Ammon's horn (tissue), 1 donor: ENCODE results near the gene RGS10.

Source experiments
- DNase-seq: peaks from one replicate; pipeline ENCODE4 v3.0.0-alpha.2; 2016; ENCODE audit warnings: low spot score

The RGS10 gene

DNA sequence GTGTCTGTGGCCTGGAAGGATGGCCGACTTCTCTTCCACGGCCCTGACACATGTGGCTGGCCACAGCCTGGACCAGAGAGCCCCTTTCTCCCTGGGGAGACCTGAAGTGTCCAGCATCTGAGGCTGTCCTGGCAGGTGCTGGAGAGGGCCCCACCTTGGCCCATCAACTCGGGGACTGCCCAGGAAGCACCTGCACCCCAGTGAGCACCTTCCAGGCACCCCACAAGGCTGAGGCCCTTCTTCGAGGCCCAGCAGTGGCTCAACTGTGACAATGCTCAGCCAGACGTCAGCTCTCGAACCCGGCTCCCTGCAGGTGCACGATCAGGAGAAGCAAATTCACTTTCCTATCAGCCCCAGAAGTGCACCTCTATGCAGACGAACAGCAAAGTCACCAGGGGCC, 24.3 kb downstream of the RGS10 start:
- no peak for DNase-seq

GRCh38 chr10:119517235-119518141, 25.0 kb downstream of the RGS10 start:
- peak; percentile 44 for DNase-seq

DNA sequence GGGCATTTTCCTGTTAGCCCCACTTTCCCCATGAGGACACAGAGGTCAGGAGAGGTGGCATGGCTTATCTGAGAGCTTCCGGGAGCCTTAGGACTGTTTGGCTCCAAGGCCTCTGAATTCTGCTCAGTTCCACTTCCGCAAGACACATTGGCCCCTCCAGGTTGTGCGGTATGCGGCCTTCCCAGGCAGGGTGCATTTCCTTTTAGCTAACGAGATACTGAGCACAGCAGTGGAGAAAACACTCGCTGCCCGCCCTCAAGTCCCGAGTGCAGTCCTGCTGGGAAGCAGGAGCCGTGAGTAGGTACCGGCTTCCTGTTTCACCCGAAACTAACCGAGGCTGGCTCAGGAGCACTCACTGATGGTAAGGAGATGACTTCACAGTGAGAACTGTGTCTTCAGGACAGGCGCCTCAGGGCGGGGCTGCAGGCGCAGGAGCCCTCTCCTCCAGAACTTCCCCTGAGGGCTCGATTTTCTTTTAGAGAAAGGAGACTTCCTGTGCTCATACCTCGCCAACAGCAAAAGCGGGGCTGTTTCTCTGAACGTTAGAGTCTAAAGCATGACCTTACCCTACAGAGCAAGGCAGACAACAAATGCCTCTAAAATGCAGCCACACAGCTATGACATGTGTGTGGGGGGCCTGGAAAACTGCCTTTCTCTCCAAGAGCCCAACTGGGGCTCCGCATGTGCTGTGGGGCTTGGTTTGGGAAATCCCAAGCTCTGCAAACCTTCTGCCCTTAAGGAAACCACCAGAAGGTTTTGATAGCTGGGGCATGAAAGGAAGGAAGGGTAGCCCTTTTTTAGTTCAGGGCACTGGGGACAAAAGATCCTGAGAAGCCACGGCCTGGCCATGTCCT, 25.9 kb downstream of the RGS10 start:
- DNase-seq: peak; percentile 35

DNA sequence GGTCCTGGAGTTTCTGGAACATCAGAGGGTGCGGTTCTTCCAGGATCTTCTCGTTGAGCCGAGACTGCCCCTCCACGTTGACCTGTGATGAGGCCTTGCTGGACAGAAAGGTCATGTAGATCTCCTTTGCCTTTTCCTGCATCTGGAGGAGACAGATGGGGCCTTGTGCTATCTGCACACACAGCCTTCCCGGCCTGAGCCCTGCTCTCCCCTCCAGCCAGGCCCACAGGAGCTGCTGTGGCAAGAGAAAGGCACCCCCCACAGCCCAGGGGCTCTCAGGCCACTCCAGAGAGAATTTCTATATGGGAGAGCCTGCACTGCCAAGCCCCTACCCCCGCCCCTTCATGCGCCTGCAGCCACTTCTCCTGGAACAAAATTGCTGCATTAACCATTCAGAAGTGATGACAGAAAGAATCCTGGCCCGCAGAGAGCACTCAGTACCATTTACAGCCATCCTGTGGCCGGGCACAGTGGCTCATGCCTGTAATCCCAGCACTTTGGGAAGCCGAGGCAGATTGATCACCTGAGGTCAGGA, 26.9 kb downstream of the RGS10 start:
- DNase-seq: no peak

DNA sequence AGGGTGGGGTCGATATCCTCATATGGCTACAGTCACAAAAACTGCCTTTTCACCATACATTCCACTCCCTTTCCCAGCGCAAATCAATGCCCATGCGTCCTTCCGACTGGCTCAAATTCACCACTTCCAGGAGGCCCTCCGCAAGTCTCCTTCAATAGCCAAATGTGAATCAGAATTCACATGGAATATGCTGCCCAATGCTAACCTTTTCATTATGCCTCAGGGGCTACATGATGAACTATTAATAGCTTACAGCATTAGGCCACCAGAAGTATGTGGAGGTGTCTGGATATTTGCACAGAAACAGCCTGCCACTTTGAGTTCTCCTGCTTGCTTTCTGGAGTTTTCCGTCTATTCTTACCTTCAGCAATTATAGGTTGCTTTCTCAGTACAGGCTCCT, 27.7 kb downstream of the RGS10 start:
- no peak for DNase-seq

DNA sequence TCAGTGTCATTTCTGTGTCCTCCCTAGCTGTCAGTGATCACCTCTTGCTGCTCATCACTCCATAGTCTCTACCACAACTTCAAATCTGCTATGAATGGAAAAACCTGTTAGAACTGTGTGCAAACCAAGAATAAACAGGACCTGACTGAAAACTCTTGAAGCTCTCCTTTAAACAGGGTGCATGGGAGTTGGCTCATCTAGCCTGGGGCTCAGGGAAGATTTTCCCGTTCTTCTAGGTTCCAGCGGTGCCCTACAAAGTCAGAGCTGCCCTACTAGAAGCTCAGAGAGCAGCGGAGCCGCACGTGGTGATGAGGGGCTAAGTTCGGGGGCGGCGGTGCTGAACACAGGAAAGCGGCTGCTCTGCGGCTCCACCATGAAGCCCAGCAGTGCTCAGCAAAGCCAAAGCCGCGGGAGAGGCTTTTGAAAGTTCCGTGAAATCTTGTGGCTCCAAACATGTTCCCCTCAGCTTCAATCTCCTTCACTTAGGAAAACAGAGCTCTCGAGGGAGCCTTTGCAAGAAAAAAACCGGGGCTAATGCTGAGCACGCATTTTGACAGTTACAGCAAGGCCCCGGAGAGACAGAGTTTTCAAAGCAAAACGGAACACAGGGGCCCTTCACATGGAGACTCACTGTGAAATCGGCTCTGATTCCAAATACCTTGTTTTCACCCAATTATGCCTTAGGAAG, 30.5 kb downstream of the RGS10 start:
- DNase-seq: no peak

DNA sequence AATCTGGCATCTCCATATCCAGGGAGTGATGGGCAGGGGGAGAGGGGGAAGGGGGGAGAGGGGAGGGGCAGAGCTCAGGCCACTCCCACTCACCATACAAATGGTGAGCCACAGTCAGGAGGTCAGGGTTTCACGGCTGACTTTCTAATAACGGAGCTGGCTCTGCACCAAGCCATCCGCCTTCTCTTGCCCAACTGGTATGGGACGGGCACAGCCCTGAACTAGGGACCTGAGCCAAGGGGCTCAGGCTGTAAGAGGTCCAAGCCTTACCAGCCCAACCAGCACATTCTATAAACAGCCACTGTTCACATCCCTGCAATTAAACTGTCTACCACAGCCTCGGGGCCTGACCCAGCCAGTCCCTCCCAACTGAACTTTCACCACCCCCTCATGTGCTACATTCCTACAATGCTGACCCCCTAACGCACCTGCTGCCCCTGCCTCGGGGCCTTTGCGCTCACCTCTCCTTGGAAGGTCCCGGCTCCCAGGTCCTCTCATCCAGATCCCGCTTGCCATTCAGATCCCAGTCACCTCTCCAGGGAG, 32.5 kb downstream of the RGS10 start:
- no peak for DNase-seq

DNA sequence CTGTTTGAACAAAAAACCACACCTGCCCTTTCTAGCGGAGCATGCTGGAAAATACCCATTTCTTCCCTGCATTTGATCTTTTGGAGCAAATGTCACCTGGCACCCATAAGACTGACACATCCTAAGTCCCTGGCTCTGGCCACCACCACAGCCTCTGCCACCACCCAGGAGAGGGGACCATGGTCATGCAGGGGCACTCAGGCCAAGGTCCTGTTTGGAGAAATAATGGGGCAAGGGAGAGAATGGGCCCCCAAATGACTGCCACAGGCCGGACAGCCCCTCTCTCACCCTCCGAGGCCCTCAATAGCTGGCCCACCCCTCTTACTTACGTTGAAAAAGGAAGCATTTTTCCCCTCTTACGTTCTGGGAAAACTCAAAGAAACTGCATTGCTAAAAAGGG, 35.4 kb downstream of the RGS10 start:
- no peak for DNase-seq

DNA sequence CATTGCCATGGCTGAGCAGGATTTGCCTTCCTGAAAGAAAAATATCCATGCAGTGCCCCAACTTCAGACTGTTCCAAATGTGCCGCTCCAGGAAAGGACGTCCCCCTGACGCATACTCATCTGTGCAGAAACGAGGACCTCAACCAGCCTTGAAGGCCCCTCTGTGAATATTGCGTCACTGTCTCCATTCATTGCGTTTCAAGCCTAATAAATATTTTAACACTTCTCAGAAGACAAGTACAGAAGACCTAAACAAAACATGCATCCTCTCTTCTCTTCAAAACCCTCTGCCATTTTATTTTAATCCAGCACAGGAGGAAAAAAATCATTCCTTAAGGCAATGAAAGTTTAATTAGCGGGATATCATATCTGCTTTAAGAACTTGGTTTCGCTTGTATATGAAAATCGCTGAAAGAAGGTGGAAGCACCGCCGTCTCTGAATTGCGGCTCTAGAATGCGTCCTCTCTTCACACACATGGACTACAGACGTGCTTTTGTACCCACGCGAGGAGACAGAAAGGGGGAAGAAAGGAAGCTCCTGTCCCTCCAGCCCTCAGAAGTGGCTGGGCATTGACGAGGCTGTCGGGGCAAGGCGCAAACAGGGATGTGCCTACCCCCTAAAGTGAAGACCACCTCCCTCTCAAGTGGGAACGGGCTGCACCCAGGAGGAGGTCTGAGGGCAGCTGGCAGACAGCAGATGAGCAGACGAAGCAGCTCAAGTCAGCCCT, 36.8 kb downstream of the RGS10 start:
- DNase-seq: no peak

DNA sequence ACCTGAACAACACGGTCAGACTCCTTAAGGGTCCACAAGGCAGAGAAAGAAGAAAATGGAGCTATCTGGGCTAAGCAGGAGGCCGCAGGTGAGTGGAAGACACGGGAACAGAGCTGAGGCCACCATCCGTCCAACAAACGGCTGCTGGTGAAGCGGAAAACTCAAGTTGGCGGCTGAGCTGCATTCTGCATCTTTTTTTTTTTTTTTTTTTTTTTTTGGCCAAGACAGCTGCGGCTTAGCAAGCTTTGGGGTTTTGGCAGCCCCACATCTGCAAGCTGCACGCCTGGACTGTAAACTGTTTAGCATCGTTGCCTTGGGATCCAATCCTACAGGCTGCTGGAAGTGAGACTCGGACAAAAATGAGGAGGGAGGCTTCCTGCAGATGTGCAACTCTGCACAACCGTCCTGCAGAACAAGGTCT, 37.4 kb downstream of the RGS10 start:
- no peak for DNase-seq

GRCh38 chr10:119504651-119505050, 37.9 kb downstream of the RGS10 start:
- no peak for DNase-seq

- no peak for DNase-seq
Observed at GRCh38 chr10:119503821-119504220, 38.7 kb downstream of the RGS10 start.

GRCh38 chr10:119502618-119503155, 39.8 kb downstream of the RGS10 start:
- DNase-seq: no peak

DNA sequence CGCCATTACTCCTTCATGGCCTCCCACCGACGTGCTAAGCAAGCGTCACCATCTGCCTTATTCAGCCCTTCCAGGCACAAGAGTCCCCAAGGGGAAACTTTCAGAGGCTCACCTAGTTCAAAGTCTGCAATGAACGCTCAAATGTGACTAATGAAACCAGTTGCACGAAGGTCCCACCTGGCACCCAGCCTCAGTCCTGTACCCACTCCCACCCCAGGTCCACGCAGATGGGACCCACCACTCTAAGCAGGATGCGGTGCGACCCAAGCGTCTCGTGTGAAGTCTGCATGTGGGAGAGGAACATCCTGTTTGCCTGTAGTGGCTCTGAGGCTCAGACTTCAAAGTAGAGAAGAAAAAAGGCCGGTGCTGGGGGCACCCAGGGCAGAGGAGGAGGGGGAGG, 40.3 kb downstream of the RGS10 start:
- no peak for DNase-seq

- no peak for DNase-seq
Observed at GRCh38 chr10:119501690-119502089, 40.8 kb downstream of the RGS10 start.

DNA sequence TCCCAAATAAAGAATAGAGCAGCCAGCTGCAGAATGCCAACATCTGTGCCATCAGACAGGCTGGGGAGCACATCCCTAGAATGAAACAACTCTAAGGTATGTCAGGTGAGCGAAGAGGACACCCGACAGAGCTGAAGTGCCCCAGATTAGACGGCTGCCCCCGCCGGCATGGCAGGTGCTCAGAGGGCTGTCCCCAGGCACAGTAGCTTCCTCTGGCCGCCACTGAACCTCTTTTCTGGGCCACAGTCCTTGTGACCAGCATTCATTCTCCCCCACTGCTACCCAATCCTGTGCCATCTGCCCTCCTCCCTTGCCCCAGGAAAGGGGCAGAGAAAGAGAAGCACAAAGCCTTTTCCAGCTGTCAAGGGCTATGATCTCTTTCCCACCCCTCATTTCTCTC, 41.7 kb downstream of the RGS10 start:
- no peak for DNase-seq

GRCh38 chr10:119500123-119500795, 42.3 kb downstream of the RGS10 start:
- no peak for DNase-seq

DNA sequence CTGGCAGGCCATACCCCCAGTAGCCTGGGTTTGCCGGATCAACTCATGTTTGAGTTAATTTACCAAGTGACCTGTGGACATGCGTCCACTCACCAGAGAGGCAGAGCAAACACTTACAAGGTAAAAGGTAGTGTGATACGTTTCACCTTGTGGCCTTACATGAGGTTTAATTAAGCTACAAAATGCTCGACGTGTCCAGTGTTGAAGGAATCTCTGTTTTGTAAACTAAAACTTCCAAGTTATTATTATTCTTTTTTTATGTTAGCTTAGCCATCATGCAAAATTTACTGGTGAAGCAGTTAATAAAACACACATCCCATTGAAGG, 42.9 kb downstream of the RGS10 start:
- no peak for DNase-seq

- DNase-seq: no peak
Observed at GRCh38 chr10:119498889-119499676, 43.4 kb downstream of the RGS10 start.

DNA sequence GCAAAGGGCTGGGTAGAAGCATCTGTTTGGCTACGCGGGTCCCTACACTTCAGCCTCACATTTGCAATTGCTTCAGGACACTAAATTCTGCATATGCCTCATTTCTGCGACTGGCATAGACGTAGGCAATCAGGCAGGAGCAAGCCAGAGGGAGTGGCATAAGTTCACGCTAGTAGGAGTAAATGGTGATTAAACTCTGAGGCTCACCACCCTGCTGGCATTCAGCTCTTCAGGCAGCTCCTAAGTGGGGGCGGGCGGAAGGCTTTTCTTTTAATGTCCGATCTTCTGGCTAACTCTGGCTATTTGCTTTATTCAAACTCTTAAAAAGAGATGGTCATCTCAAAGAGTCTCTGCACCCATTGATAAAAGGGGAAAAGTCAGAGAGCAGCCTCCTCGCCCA, 45.3 kb downstream of the RGS10 start:
- no peak for DNase-seq
